ENCODE data around the gene RAB3GAP2. TPM values are rescaled to one million over a fixed set of nuclear protein-coding genes. Genes with fewer than 3 reads are reported as not detected.

RAB3GAP2 gene
- total and polyA plus RNA-seq, 12 donors = 8.0 to 45.0 (median 30.0) TPM

GRCh38 chr1:220124542-220124941 lies 147.7 kb downstream of the RAB3GAP2 start:
- Histone ChIP-seq H3K36me3 (replicated peaks in 1 of 2) (peaks cover 0 to 21% of the 10 kb centered on the region in 2 donors), H3K27ac (no peak overlapping the region), H3K27me3 (no peaks in the 10 kb centered on the region), H3K4me1 (replicated peaks in 1 of 2) (no peaks in the 10 kb centered on the region), H3K4me3 (no peak overlapping the region), H3K9me3 (replicated peaks in 1 of 3) (no peaks in the 10 kb centered on the region)
- intact Hi-C loops (cut with DNase I) = no loop called here
- TF ChIP-seq POLR2A (IDR thresholded peaks at IDR 0.05) = no peak
- TF ChIP-seq CTCF (IDR thresholded peaks at IDR 0.05) = no peak
- DNase-seq = no peak
- 10 to 24% (median 15%) methylated on average over 1 of the region's 1 CpG for WGBS, 4 donors

DNA sequence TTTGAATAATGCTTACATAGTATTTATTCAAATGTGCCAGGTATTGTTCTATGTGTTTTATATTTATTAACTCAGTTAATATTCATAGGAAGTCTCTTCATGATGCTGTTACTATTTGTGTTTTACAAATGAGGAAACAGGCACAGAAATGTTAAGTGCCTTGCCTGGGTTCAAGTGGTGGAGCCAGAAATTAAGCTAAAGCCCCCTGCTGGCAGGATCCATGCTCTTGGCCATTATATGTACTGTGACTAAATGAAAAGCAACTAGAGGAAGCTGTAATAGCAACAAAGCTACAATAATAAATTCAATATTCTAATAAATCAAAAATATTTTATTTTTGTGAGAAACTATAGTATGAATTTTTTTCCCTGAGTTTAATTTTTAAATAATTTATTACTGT lies 148.4 kb downstream of the RAB3GAP2 start:
- intact Hi-C loops (cut with DNase I) = no loop called here
- H3K27ac ChIP-seq = no peak overlapping the region
- H3K36me3 ChIP-seq (replicated peaks in 1 of 2) = peaks cover 0 to 21% of the 10 kb centered on the region in 2 donors
- H3K4me3 ChIP-seq = no peak overlapping the region
- H3K4me1 ChIP-seq (replicated peaks in 1 of 2) = no peaks in the 10 kb centered on the region
- TF ChIP-seq CTCF (IDR thresholded peaks at IDR 0.05) = peak in 2 of 6 experiments; percentile 12 to 28
- no peak for TF ChIP-seq POLR2A (IDR thresholded peaks at IDR 0.05)
- H3K9me3 ChIP-seq (replicated peaks in 1 of 3) = no peaks in the 10 kb centered on the region
- no peaks in the 10 kb centered on the region for H3K27me3 ChIP-seq
- DNase-seq = no peak

DNA sequence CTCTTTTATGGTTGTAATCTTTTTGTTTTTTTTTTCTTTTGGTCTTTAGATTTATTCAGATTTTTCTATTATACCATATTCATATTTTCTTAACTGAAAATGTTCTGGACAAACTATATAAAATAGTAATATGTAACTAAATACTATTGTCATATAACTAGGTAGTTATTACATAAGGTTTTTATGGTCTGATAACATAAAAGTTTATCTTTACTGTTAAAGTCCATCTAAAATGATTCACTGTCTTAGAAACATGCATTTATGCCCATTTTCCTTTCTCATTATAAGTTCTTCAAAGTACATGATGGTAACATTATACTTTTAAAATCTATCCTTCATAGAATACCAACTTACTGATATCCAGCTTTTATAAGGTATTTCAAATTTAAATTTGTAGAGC lies 149.2 kb downstream of the RAB3GAP2 start:
- TF ChIP-seq POLR2A (IDR thresholded peaks at IDR 0.05) = no peak
- no peak for TF ChIP-seq CTCF (IDR thresholded peaks at IDR 0.05)
- Histone ChIP-seq H3K4me1 (replicated peaks in 1 of 2) (no peaks in the 10 kb centered on the region), H3K27ac (no peak overlapping the region), H3K36me3 (replicated peaks in 1 of 2) (peaks cover 0 to 14% of the 10 kb centered on the region in 2 donors), H3K4me3 (no peak overlapping the region), H3K9me3 (replicated peaks in 1 of 3) (no peaks in the 10 kb centered on the region), H3K27me3 (no peaks in the 10 kb centered on the region)
- intact Hi-C loops (cut with DNase I) = no loop called here
- DNase-seq = no peak

GRCh38 chr1:220121791-220122530 lies 150.3 kb downstream of the RAB3GAP2 start:
- intact Hi-C loops (cut with DNase I) = no loop called here
- WGBS, 4 donors = 89 to 92% (median 91%) methylated on average over 8 of the region's 8 CpGs
- no peak for DNase-seq
- Histone ChIP-seq H3K9me3 (replicated peaks in 1 of 3) (no peaks in the 10 kb centered on the region), H3K4me3 (no peak overlapping the region), H3K27me3 (no peaks in the 10 kb centered on the region), H3K4me1 (replicated peaks in 1 of 2) (no peaks in the 10 kb centered on the region), H3K27ac (no peak overlapping the region), H3K36me3 (replicated peaks in 1 of 2) (peaks cover 0 to 5% of the 10 kb centered on the region in 2 donors)
- no peak for TF ChIP-seq POLR2A (IDR thresholded peaks at IDR 0.05)
- TF ChIP-seq CTCF (IDR thresholded peaks at IDR 0.05) = no peak
